Endothelial cell of umbilical vein (primary cell): Measurements from ENCODE around the gene DTD1. TPM values are rescaled to one million over a fixed set of nuclear protein-coding genes. Genes with fewer than 3 reads are reported as not detected.

ENCODE experiments used
- BruUV-seq: library from RNA; stranded (reverse); fragments of 400-500 nt; replicated peaks from 2 replicates; lab custom pipeline; 2021; lab: Mats Ljungman, UMichigan
- CTCF ChIA-PET: fragments of 300-600, 350-600 bp; sonication (Branson Sonifier 250); formaldehyde crosslinking; loops from one replicate; lab custom pipeline; 2021; ENCODE audit warnings: antibody characterized with exemption, inconsistent platforms; lab: Charles Lee
- POLR2A ChIA-PET: fragments of 300-600, 350-600 bp; sonication (Branson Sonifier 250); formaldehyde crosslinking; loops from one replicate; lab custom pipeline; 2021; ENCODE audit warnings: antibody characterized with exemption, inconsistent platforms; lab: Charles Lee
- DNase-seq: peaks from one replicate; pipeline ENCODE4 v3.0.0-alpha.2; 2011; ENCODE audit warnings: low read depth, low spot score
- FAIRE-seq: peaks from 2 replicates; lab custom pipeline; 2011; peaks lifted over from hg19 to GRCh38; lab: Jason Lieb, UNC
- H2AFZ ChIP-seq: 2 replicates; pipeline ENCODE4 v1.6.0; 2012; ENCODE audit warnings: low read depth, low read length, control low read depth, inconsistent platforms
- H3K27ac ChIP-seq: 2 replicates; pipeline ENCODE4 v1.5.1; 2011; ENCODE audit warnings: low read depth, mild to moderate bottlenecking, control low read depth, low read length, moderate library complexity; ENCODE audit not compliant: insufficient read depth
- H3K27me3 ChIP-seq, 2 experiments: 2 replicates each; pipeline versions ENCODE4 v1.6.0 to v1.6.1; 2011; ENCODE audit warnings: low read length in 2 of 2, mixed read lengths in 1 of 2; ENCODE audit not compliant: control insufficient read depth in 2 of 2, insufficient read depth in 2 of 2
- H3K36me3 ChIP-seq, 2 experiments: 2 replicates in 1 of 2; 3 replicates in 1 of 2; pipeline ENCODE4 v1.5.1; 2011; ENCODE audit warnings: low read length in 2 of 2, mild to moderate bottlenecking in 1 of 2, moderate library complexity in 1 of 2; ENCODE audit not compliant: control insufficient read depth in 2 of 2, insufficient read depth in 2 of 2; ENCODE audit errors: extremely low read depth in 1 of 2
- H3K4me1 ChIP-seq: 3 replicates; pipeline ENCODE4 v1.5.1; 2011; ENCODE audit warnings: mild to moderate bottlenecking, low read length; ENCODE audit not compliant: control insufficient read depth, insufficient read depth; ENCODE audit errors: extremely low read depth
- H3K4me2 ChIP-seq: 2 replicates; pipeline ENCODE4 v1.6.1; 2011; ENCODE audit warnings: low read length, control low read depth, mixed read lengths; ENCODE audit not compliant: insufficient read depth
- H3K4me3 ChIP-seq, 3 experiments: fragments of 200-600 bp in 1 of 3; sonication (generic), shearing (Covaris generic) in 1 of 3; replicated peaks in 1 of 3; 2 replicates each; pipeline ENCODE4 v1.5.1; 2011 to 2016; ENCODE audit warnings: control low read depth in 3 of 3, low read length in 3 of 3, mild to moderate bottlenecking in 2 of 3, inconsistent platforms in 1 of 3, low read depth in 1 of 3, moderate library complexity in 1 of 3; ENCODE audit not compliant: insufficient read depth in 1 of 3
- H3K79me2 ChIP-seq: 2 replicates; pipeline ENCODE4 v1.6.0; 2012; ENCODE audit warnings: low read length, inconsistent platforms; ENCODE audit not compliant: control insufficient read depth, insufficient read depth
- H3K9ac ChIP-seq: replicated peaks from 2 replicates; pipeline ENCODE3; 2011; ENCODE audit warnings: low read length, control low read depth; ENCODE audit not compliant: insufficient read depth; ENCODE audit errors: extremely low read depth
- H3K9me1 ChIP-seq: replicated peaks from 3 replicates; pipeline ENCODE4 v1.6.0; 2011; ENCODE audit warnings: mild to moderate bottlenecking, low read length; ENCODE audit not compliant: control insufficient read depth, insufficient read depth; ENCODE audit errors: extremely low read depth
- H3K9me3 ChIP-seq: replicated peaks from 2 replicates; pipeline ENCODE4 v1.5.1; 2012; ENCODE audit warnings: low read length, inconsistent platforms; ENCODE audit not compliant: control insufficient read depth, insufficient read depth
- H4K20me1 ChIP-seq: replicated peaks from 2 replicates; pipeline ENCODE3; 2011; ENCODE audit warnings: mild to moderate bottlenecking, low read length; ENCODE audit not compliant: control insufficient read depth, insufficient read depth; ENCODE audit errors: extremely low read depth
- EZH2 ChIP-seq: IDR thresholded peaks from 2 replicates; pipeline ENCODE4 v1.6.1; 2012; ENCODE audit warnings: borderline replicate concordance, low read depth, mild to moderate bottlenecking, moderate library complexity, low read length, inconsistent platforms; ENCODE audit not compliant: severe bottlenecking
- FOS ChIP-seq: IDR thresholded peaks from 2 replicates; pipeline ENCODE4 v1.6.1; 2011; ENCODE audit warnings: mild to moderate bottlenecking, low read length, moderate library complexity, borderline replicate concordance; ENCODE audit not compliant: insufficient read depth
- GATA2 ChIP-seq: IDR thresholded peaks from 2 replicates; pipeline ENCODE4 v1.7.0; 2011; ENCODE audit warnings: low read depth, mild to moderate bottlenecking, moderate library complexity, mixed read lengths, low read length; ENCODE audit not compliant: insufficient read length, insufficient read depth
- JUN ChIP-seq: IDR thresholded peaks from 2 replicates; pipeline ENCODE4 v1.6.1; 2011; ENCODE audit warnings: borderline replicate concordance, low read depth; ENCODE audit not compliant: insufficient read length, insufficient read depth
- MAX ChIP-seq: IDR thresholded peaks from 2 replicates; pipeline ENCODE4 v1.6.1; 2011; ENCODE audit not compliant: insufficient read depth, insufficient read length
- MYC ChIP-seq: IDR thresholded peaks from one replicate; pipeline ENCODE4 v1.6.1; 2011; ENCODE audit warnings: mild to moderate bottlenecking, low read depth, low read length
- POLR2A ChIP-seq: IDR thresholded peaks from 2 replicates; pipeline ENCODE4 v1.6.1; 2012; ENCODE audit warnings: low read depth, mild to moderate bottlenecking, control low read depth, low read length
- POLR2AphosphoS5 ChIP-seq: IDR thresholded peaks from 2 replicates; pipeline ENCODE4 v1.6.1; 2012; ENCODE audit warnings: low read depth, mild to moderate bottlenecking, control low read depth, low read length, moderate library complexity; ENCODE audit not compliant: insufficient read depth
- dilution Hi-C: fragments of 300-500 bp; cut with MboI; formaldehyde crosslinking; loops from one replicate; pipeline ENCODE4 v1.15.0; 2019; ENCODE audit warnings: low sequenced_read_pairs; ENCODE audit not compliant: extremely low pct_ligation_motif_present
- intact Hi-C: fragments of 100-400 bp; cut with micrococcal nuclease; formaldehyde crosslinking; loops from one replicate; pipeline ENCODE4 v1.10.0; 2022
- polyA plus RNA-seq, 4 experiments: library from polyadenylated mRNA; depleted of rRNA in 3 of 4; stranded (reverse) in 3 of 4; unstranded in 1 of 4; fragments of >200 nt; gene quantifications; 2 replicates each; pipeline versions ENCODE4 v1.2.1 to v1.2.3, GENCODE V29; 2011 to 2012; ENCODE audit warnings: missing spikeins in 1 of 4
- total RNA-seq: library from RNA; stranded (reverse); gene quantifications from 2 replicates; pipeline ENCODE4 v1.2.3, GENCODE V29; 2021
- TF ChIP-seq, protein P1 (sequence below), 2 donors: IDR thresholded peaks; 1 replicate in 1 of 2; 2 replicates in 1 of 2; pipeline ENCODE4 v1.5.1; 2011; ENCODE audit warnings: low read length in 2 of 2, mild to moderate bottlenecking in 2 of 2, moderate library complexity in 2 of 2, control low read depth in 1 of 2, inconsistent platforms in 1 of 2, low read depth in 1 of 2; ENCODE audit not compliant: insufficient read depth in 1 of 2; ENCODE audit errors: extremely low read depth in 1 of 2

DTD1 gene
- total and polyA plus RNA-seq, 2 donors (not counting 3 experiments of a cell fraction or from before 2014, with no cell fraction given): 48.2 to 50.8 TPM

DNA sequence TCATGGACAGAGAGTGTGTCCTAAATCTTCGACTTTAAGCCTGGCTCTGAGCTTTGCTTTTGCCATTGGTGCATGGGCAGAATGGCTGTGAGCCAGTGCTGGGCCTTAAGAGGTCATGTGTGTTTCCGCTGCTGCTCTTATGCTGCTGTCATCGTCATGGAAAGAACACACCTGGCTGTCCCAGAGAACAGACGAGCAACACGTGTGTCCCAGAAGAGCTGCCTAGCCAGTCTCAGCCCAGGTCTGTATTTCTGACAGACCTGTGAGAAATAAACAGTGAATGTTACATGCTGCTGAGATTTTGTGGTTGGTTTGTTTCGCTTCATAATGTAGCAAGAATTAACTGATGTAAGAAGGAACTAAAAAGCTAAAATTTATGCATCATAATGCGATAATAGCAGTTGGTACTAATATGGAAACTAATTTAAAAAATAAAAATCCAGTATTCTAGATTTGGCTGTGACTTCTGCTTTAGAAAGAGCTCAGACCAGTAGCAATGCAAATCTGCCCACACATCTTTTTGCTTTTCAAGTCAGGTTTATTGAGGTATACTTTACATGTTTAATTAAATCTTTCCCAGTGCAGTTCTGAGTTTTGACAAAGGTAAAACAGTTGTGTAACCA lies 214.3 kb downstream of the DTD1 start:
- H3K9me1 ChIP-seq: no peaks in the 10 kb centered on the region
- CTCF ChIA-PET: no interaction called here
- no peak for FAIRE-seq

GRCh38 chr20:18805881-18806280 lies 218.0 kb downstream of the DTD1 start:
- BruUV-seq: no TSS peak
- Histone ChIP-seq H3K79me2 (no peaks in the 10 kb centered on the region), H4K20me1 (no peaks in the 10 kb centered on the region), H3K9me1 (no peaks in the 10 kb centered on the region), H3K36me3 (no peaks in the 10 kb centered on the region), H3K4me1 (no peaks in the 10 kb centered on the region), H3K27me3 (no peaks in the 10 kb centered on the region), H3K4me2 (no peak overlapping the region), H2AFZ (no peak overlapping the region), H3K9ac (no peak overlapping the region), H3K9me3 (no peaks in the 10 kb centered on the region), H3K4me3 (no peak overlapping the region), H3K27ac (no peak overlapping the region)
- CTCF ChIA-PET: no interaction called here
- DNase-seq (no peak), FAIRE-seq (no peak)
- dilution Hi-C loops (no loop called here), intact Hi-C loops (no loop called here)
- POLR2A ChIA-PET: no interaction called here
- TF ChIP-seq, protein P1, sequence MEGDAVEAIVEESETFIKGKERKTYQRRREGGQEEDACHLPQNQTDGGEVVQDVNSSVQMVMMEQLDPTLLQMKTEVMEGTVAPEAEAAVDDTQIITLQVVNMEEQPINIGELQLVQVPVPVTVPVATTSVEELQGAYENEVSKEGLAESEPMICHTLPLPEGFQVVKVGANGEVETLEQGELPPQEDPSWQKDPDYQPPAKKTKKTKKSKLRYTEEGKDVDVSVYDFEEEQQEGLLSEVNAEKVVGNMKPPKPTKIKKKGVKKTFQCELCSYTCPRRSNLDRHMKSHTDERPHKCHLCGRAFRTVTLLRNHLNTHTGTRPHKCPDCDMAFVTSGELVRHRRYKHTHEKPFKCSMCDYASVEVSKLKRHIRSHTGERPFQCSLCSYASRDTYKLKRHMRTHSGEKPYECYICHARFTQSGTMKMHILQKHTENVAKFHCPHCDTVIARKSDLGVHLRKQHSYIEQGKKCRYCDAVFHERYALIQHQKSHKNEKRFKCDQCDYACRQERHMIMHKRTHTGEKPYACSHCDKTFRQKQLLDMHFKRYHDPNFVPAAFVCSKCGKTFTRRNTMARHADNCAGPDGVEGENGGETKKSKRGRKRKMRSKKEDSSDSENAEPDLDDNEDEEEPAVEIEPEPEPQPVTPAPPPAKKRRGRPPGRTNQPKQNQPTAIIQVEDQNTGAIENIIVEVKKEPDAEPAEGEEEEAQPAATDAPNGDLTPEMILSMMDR (IDR thresholded peaks at IDR 0.05; ENCODE audit: extremely low read depth in 1 of 2, insufficient read depth in 1 of 2, low read depth in 1 of 2, low read length in 2 of 2): no peak
- TF ChIP-seq EZH2 (no peak), JUN (no peak), MYC (no peak), POLR2A (no peak), GATA2 (no peak), FOS (no peak), MAX (no peak), POLR2AphosphoS5 (no peak)

More for the DNA sequence above, 214.3 kb downstream of the DTD1 start:
- no peaks in the 10 kb centered on the region for H4K20me1 ChIP-seq
- H3K4me3 ChIP-seq: no peak overlapping the region
- no peak overlapping the region for H2AFZ ChIP-seq
- H3K4me2 ChIP-seq: no peak overlapping the region
- H3K27me3 ChIP-seq: no peaks in the 10 kb centered on the region
- dilution Hi-C loops: no loop called here
- BruUV-seq: no TSS peak
- intact Hi-C loops: no loop called here
- H3K9me3 ChIP-seq: no peaks in the 10 kb centered on the region
- H3K4me1 ChIP-seq: no peaks in the 10 kb centered on the region
- DNase-seq: no peak
- TF ChIP-seq JUN (no peak), MAX (no peak)
- no peaks in the 10 kb centered on the region for H3K36me3 ChIP-seq
- POLR2A ChIA-PET: no interaction called here
- no peak overlapping the region for H3K27ac ChIP-seq
- no peak overlapping the region for H3K9ac ChIP-seq
- H3K79me2 ChIP-seq: no peaks in the 10 kb centered on the region
